Astrocyte (in vitro differentiated cells and primary cell): ENCODE results near the gene SLC1A3. TPM values are rescaled to one million over a fixed set of nuclear protein-coding genes. Genes with fewer than 3 reads are reported as not detected.

Source experiments
- DNase-seq: peaks from one replicate; pipeline ENCODE4 v3.0.0-alpha.2; 2010; ENCODE audit warnings: low read depth
- FAIRE-seq: peaks from 2 replicates; lab custom pipeline; 2011; peaks lifted over from hg19 to GRCh38; lab: Jason Lieb, UNC
- H2AFZ ChIP-seq: 2 replicates; pipeline ENCODE4 v1.6.0; 2012; ENCODE audit warnings: low read depth, low read length, inconsistent platforms
- H3K27ac ChIP-seq: 2 replicates; pipeline ENCODE4 v1.5.1; 2011; ENCODE audit warnings: low read depth, low read length, inconsistent platforms
- H3K27me3 ChIP-seq: 2 replicates; pipeline ENCODE4 v1.6.0; 2011; ENCODE audit warnings: low read length, inconsistent platforms; ENCODE audit not compliant: insufficient read depth
- H3K36me3 ChIP-seq: 2 replicates; pipeline ENCODE4 v1.5.1; 2011; ENCODE audit warnings: low read length, inconsistent platforms; ENCODE audit not compliant: insufficient read depth
- H3K4me1 ChIP-seq: 2 replicates; pipeline ENCODE4 v1.5.1; 2011; ENCODE audit warnings: low read length, inconsistent platforms; ENCODE audit not compliant: insufficient read depth
- H3K4me2 ChIP-seq: 2 replicates; pipeline ENCODE4 v1.6.0; 2012; ENCODE audit warnings: low read length, inconsistent platforms
- H3K4me3 ChIP-seq: 2 replicates; pipeline ENCODE4 v1.5.1; 2011; ENCODE audit warnings: low read depth, mild to moderate bottlenecking, low read length, inconsistent platforms; ENCODE audit not compliant: insufficient read depth
- H3K79me2 ChIP-seq: 2 replicates; pipeline ENCODE4 v1.6.0; 2012; ENCODE audit warnings: mild to moderate bottlenecking, low read length, inconsistent platforms; ENCODE audit not compliant: insufficient read depth
- H3K9ac ChIP-seq: 2 replicates; pipeline ENCODE4 v1.6.0; 2012; ENCODE audit warnings: mild to moderate bottlenecking, low read length, inconsistent platforms
- H3K9me3 ChIP-seq: 2 replicates; pipeline ENCODE4 v1.5.1; 2012; ENCODE audit warnings: low read depth, mild to moderate bottlenecking, low read length, inconsistent platforms; ENCODE audit not compliant: insufficient read depth
- H4K20me1 ChIP-seq: 2 replicates; pipeline ENCODE4 v1.6.0; 2012; ENCODE audit warnings: low read length, inconsistent platforms; ENCODE audit not compliant: insufficient read depth
- H3K27ac Mint-ChIP-seq: one replicate; pipeline ENCODE4 v1.8.0; 2021; ENCODE audit warnings: mild to moderate bottlenecking, mixed read lengths; ENCODE audit not compliant: unreplicated experiment
- H3K27me3 Mint-ChIP-seq: one replicate; pipeline ENCODE4 v1.8.0; 2021; ENCODE audit warnings: low read depth, mixed read lengths; ENCODE audit not compliant: unreplicated experiment
- H3K36me3 Mint-ChIP-seq: one replicate; pipeline ENCODE4 v1.8.0; 2021; ENCODE audit warnings: low read depth, mixed read lengths; ENCODE audit not compliant: unreplicated experiment
- H3K4me1 Mint-ChIP-seq: one replicate; pipeline ENCODE4 v1.8.0; 2021; ENCODE audit warnings: low read depth, mixed read lengths; ENCODE audit not compliant: unreplicated experiment
- H3K4me3 Mint-ChIP-seq: one replicate; pipeline ENCODE4 v1.8.0; 2021; ENCODE audit warnings: mild to moderate bottlenecking, moderate library complexity, mixed read lengths; ENCODE audit not compliant: unreplicated experiment
- H3K9me3 Mint-ChIP-seq: one replicate; pipeline ENCODE4 v1.8.0; 2021; ENCODE audit warnings: mild to moderate bottlenecking, mixed read lengths; ENCODE audit not compliant: unreplicated experiment
- CTCF ChIP-seq: IDR thresholded peaks from 2 replicates; pipeline ENCODE4 v1.5.1; 2011; ENCODE audit warnings: low read depth, mild to moderate bottlenecking, inconsistent platforms, low read length, moderate library complexity; ENCODE audit not compliant: insufficient read depth
- EZH2 ChIP-seq: IDR thresholded peaks from 2 replicates; pipeline ENCODE4 v1.6.1; 2012; ENCODE audit warnings: mild to moderate bottlenecking, low read length, inconsistent platforms; ENCODE audit not compliant: insufficient read depth
- total RNA-seq: library from RNA; stranded (reverse); gene quantifications from 2 replicates; pipeline ENCODE4 v1.2.1, GENCODE V29; 2021

Gene SLC1A3
- total RNA-seq, 1 donor from 2014 or later: 23.8 TPM

- Histone ChIP-seq H3K9ac (no peak overlapping the region), H3K27ac (peak overlapping the region; percentile 52), H3K4me3 (no peak overlapping the region), H2AFZ (no peak overlapping the region), H3K36me3 (no peaks in the 10 kb centered on the region), H3K4me2 (peak overlapping the region; percentile 70), H3K9me3 (no peaks in the 10 kb centered on the region), H4K20me1 (no peaks in the 10 kb centered on the region), H3K27me3 (no peaks in the 10 kb centered on the region), H3K4me1 (peaks cover 20% of the 10 kb centered on the region), H3K79me2 (no peaks in the 10 kb centered on the region)
- TF ChIP-seq CTCF (no peak), EZH2 (no peak)
- FAIRE-seq: no peak
- H3K27ac Mint-ChIP-seq: no peak overlapping the region
- no peak for DNase-seq
- H3K36me3 Mint-ChIP-seq: peaks cover 7% of the 10 kb centered on the region
- no peak overlapping the region for H3K4me3 Mint-ChIP-seq
- H3K9me3 Mint-ChIP-seq: no peaks in the 10 kb centered on the region
- H3K4me1 Mint-ChIP-seq: peaks cover 28% of the 10 kb centered on the region
- H3K27me3 Mint-ChIP-seq: no peaks in the 10 kb centered on the region
These were observed 50.1 kb downstream of the SLC1A3 start for GRCh38 chr5:36656556-36656955.

DNA sequence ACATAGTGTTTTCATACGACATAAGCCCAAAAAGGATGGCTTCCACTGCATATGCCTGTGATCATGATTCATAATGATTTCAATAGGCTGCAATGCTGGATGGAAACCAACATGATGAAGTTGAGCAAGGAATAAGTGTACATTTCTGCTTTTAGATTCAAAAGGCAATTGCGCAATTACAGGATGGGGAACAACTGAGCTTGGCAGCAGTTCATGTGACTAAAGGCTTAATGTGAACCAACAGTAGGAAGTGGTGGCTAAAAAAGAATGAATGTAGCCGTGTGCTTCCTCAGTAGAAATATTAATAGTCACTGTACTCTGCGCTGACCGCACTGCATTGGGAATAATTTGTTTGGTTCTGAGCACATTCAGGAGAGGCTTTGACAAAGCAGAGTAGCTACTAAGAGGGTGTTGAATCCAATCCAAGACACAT is 51.2 kb downstream of the SLC1A3 start:
- H3K9me3 ChIP-seq: no peaks in the 10 kb centered on the region

More for the DNA sequence above, 51.2 kb downstream of the SLC1A3 start:
- no peak overlapping the region for H3K4me3 Mint-ChIP-seq
- no peaks in the 10 kb centered on the region for H3K27me3 Mint-ChIP-seq
- no peak for TF ChIP-seq CTCF
- TF ChIP-seq EZH2: no peak
- H3K4me3 ChIP-seq: no peak overlapping the region
- DNase-seq (peak; percentile 100), FAIRE-seq (peak; percentile 73)
- H3K4me1 ChIP-seq: peaks cover 29% of the 10 kb centered on the region
- peak overlapping the region; percentile 1 for H2AFZ ChIP-seq
- no peaks in the 10 kb centered on the region for H3K79me2 ChIP-seq
- peaks cover 7% of the 10 kb centered on the region for H3K36me3 Mint-ChIP-seq
- no peaks in the 10 kb centered on the region for H3K27me3 ChIP-seq
- no peaks in the 10 kb centered on the region for H4K20me1 ChIP-seq
- H3K4me1 Mint-ChIP-seq: peaks cover 28% of the 10 kb centered on the region
- H3K4me2 ChIP-seq: peak overlapping the region; percentile 70
- no peaks in the 10 kb centered on the region for H3K9me3 Mint-ChIP-seq
- H3K9ac ChIP-seq: peak overlapping the region; percentile 67
- H3K27ac Mint-ChIP-seq: peak overlapping the region; percentile 60
- H3K27ac ChIP-seq: peak overlapping the region; percentile 88
- no peaks in the 10 kb centered on the region for H3K36me3 ChIP-seq
